Adrenal gland (tissue), 12 donors: ENCODE measurements around the gene JAZF1. TPM values are rescaled to one million over a fixed set of nuclear protein-coding genes. Genes with fewer than 3 reads are reported as not detected.

Source experiments
- DNase-seq, 7 donors: peaks; one replicate each; pipeline ENCODE4 v3.0.0-alpha.2; 2019 to 2020
- H3K27ac ChIP-seq, 5 donors: fragments of 200-600 bp; sonication (generic) in 4 of 5; 1 replicate in 3 of 5; 2 replicates in 2 of 5; pipeline versions ENCODE4 v1.5.1 to v1.8.0; 2016 to 2020; ENCODE audit warnings: mild to moderate bottlenecking in 1 of 5
- H3K27me3 ChIP-seq: fragments of 200-600 bp; 2 replicates; pipeline ENCODE4 v1.8.0; 2021
- H3K36me3 ChIP-seq, 2 donors: fragments of 200-600 bp; replicated peaks in 1 of 2; 1 replicate in 1 of 2; 2 replicates in 1 of 2; pipeline versions ENCODE4 v1.5.1 to v1.8.0; 2018 to 2022
- H3K4me1 ChIP-seq, 2 donors: fragments of 200-600 bp; replicated peaks in 1 of 2; 1 replicate in 1 of 2; 2 replicates in 1 of 2; pipeline versions ENCODE4 v1.5.1 to v1.8.0; 2018 to 2021
- H3K4me3 ChIP-seq, 4 donors: fragments of 200-600 bp; sonication (generic) in 3 of 4; one replicate each; pipeline ENCODE4 v1.5.1; 2016 to 2018
- H3K9me3 ChIP-seq, 3 donors: fragments of 200-600 bp; sonication (generic) in 1 of 3; replicated peaks in 1 of 3; 1 replicate in 2 of 3; 2 replicates in 1 of 3; pipeline versions ENCODE4 v1.5.1 to v1.8.0; 2016 to 2021
- CTCF ChIP-seq, 6 experiments: fragments of 450-650 bp in 4 of 6; fragments of 200-600 bp in 2 of 6; sonication (generic) in 1 of 6; IDR thresholded peaks; 1 replicate in 5 of 6; 2 replicates in 1 of 6; pipeline versions ENCODE4 v1.5.1 to v1.8.0; 2016 to 2021; ENCODE audit warnings: antibody characterized with exemption in 6 of 6, mild to moderate bottlenecking in 2 of 6, moderate library complexity in 1 of 6
- POLR2A ChIP-seq, 2 donors: fragments of 450-650 bp; IDR thresholded peaks; one replicate each; pipeline ENCODE4 v1.6.1; 2017; ENCODE audit warnings: antibody characterized with exemption in 2 of 2, mild to moderate bottlenecking in 2 of 2, moderate library complexity in 1 of 2
- WGBS, 4 donors: extraction: QIAGEN DNeasy Blood & Tissue Kit in 2 of 4; methylation state at CpG; one replicate each; pipeline versions ENCODE4 v1.1.5 to v1.1.7; 2013 to 2017; 5-methylcytosine and 5-hydroxymethylcytosine counted together
- intact Hi-C, 2 donors: fragments of 100-400 bp; cut with DNase I; formaldehyde crosslinking; loops; one replicate each; pipeline versions ENCODE4 v1.14.1 to v1.15.0; 2022 to 2023
- polyA plus RNA-seq, 3 donors: library from polyadenylated mRNA; stranded (reverse); fragments of 200-250 nt in 2 of 3; fragments of 350-450 nt in 1 of 3; fragmentation: Illumina TruSeq in 1 of 3; extraction: RNeasy Lipid Tissue Mini Kit (QIAGEN cat#74804) in 1 of 3; gene quantifications; one replicate each; pipeline ENCODE4 v1.2.3, GENCODE V29; 2013 to 2014
- total RNA-seq, 9 donors: library from RNA; depleted of rRNA in 4 of 9; stranded (reverse); fragments of >200 nt in 4 of 9; fragments of 120-200 nt in 1 of 9; fragmentation: NEBNext Ultra II Directional in 1 of 9; extraction: Animal tissue kit (Norgen Biotek cat#: 25700) in 1 of 9; gene quantifications; one replicate each; pipeline versions ENCODE4 v1.1.0 to v1.2.4, GENCODE V29; 2013 to 2023
- donor health status: healthy with polysubstance abuse.
- donor health status: Bipolar disorder and iron deficiency.
- donor health status: DM: yes; HTN: yes; CAD: no.
- donor health status: DM: no; HTN: no; CAD: no.
- donor health status: DM: no; HTN: no; CAD: no.
- donor health status: DM: yes; HTN: yes; CAD: no.

JAZF1 gene
- total and polyA plus RNA-seq, 12 donors: 18.5 to 192 (median 96.3) TPM

GRCh38 chr7:28124413-28124812, 56.2 kb downstream of the JAZF1 start:
- H3K4me1 ChIP-seq: peaks cover 18 to 30% of the 10 kb centered on the region in 2 donors

GRCh38 chr7:28123752-28124151, 56.8 kb downstream of the JAZF1 start:
- no peak overlapping the region for H3K4me3 ChIP-seq
- intact Hi-C loops: no loop called here
- peaks cover 18 to 25% of the 10 kb centered on the region in 2 donors for H3K4me1 ChIP-seq
- H3K9me3 ChIP-seq: no peaks in the 10 kb centered on the region
- H3K27me3 ChIP-seq: no peaks in the 10 kb centered on the region
- no peak for TF ChIP-seq POLR2A (IDR thresholded peaks at IDR 0.05)
- no peaks in the 10 kb centered on the region for H3K36me3 ChIP-seq
- no peak for DNase-seq
- no peak overlapping the region for H3K27ac ChIP-seq
- WGBS, 4 donors: 95 to 98% (median 96%) methylated on average over 5 of the region's 5 CpGs

More at GRCh38 chr7:28124413-28124812, 56.2 kb downstream of the JAZF1 start:
- intact Hi-C loops: no loop called here
- Histone ChIP-seq H3K27ac (no peak overlapping the region), H3K36me3 (no peaks in the 10 kb centered on the region), H3K4me3 (no peak overlapping the region), H3K9me3 (no peaks in the 10 kb centered on the region), H3K27me3 (no peaks in the 10 kb centered on the region)
- no peak for DNase-seq
- WGBS, 4 donors: 89 to 96% (median 93%) methylated on average over 2 of the region's 2 CpGs
- TF ChIP-seq CTCF (IDR thresholded peaks at IDR 0.05): no peak
- TF ChIP-seq POLR2A (IDR thresholded peaks at IDR 0.05): no peak

GRCh38 chr7:28121496-28121895, 59.1 kb downstream of the JAZF1 start:
- Histone ChIP-seq H3K27me3 (no peaks in the 10 kb centered on the region), H3K27ac (no peak overlapping the region), H3K36me3 (no peaks in the 10 kb centered on the region), H3K9me3 (no peaks in the 10 kb centered on the region), H3K4me1 (peaks cover 13 to 14% of the 10 kb centered on the region in 2 donors), H3K4me3 (no peak overlapping the region)
- intact Hi-C loops: no loop called here
- 95 to 97% (median 96%) methylated on average over 5 of the region's 5 CpGs for WGBS, 4 donors
- TF ChIP-seq CTCF (IDR thresholded peaks at IDR 0.05) (no peak), POLR2A (IDR thresholded peaks at IDR 0.05) (no peak)
- no peak for DNase-seq

GRCh38 chr7:28116041-28116440, 64.6 kb downstream of the JAZF1 start:
- intact Hi-C loops: no loop called here
- H3K4me3 ChIP-seq: no peak overlapping the region
- no peaks in the 10 kb centered on the region for H3K27me3 ChIP-seq
- no peaks in the 10 kb centered on the region for H3K36me3 ChIP-seq
- 27 to 44% (median 39%) methylated on average over 2 of the region's 2 CpGs for WGBS, 4 donors
- H3K27ac ChIP-seq: peak overlapping the region in 1 of 5 donors; percentile 6
- no peaks in the 10 kb centered on the region for H3K9me3 ChIP-seq
- peak in 2 of 7 donors; percentile 26 to 55 for DNase-seq
- TF ChIP-seq CTCF (IDR thresholded peaks at IDR 0.05) (no peak), POLR2A (IDR thresholded peaks at IDR 0.05) (no peak)
- peaks cover 8 to 25% of the 10 kb centered on the region in 2 donors for H3K4me1 ChIP-seq

GRCh38 chr7:28115261-28115660, 65.3 kb downstream of the JAZF1 start:
- intact Hi-C loops: no loop called here
- H3K27ac ChIP-seq: peak overlapping the region in 2 of 5 donors; percentile 6 to 7
- WGBS, 4 donors: 88 to 94% (median 92%) methylated on average over 1 of the region's 1 CpG

More at GRCh38 chr7:28115261-28115660, 65.3 kb downstream of the JAZF1 start:
- Histone ChIP-seq H3K27me3 (no peaks in the 10 kb centered on the region), H3K4me1 (peaks cover 8 to 25% of the 10 kb centered on the region in 2 donors), H3K4me3 (no peak overlapping the region), H3K9me3 (no peaks in the 10 kb centered on the region), H3K36me3 (no peaks in the 10 kb centered on the region)
- no peak for TF ChIP-seq CTCF (IDR thresholded peaks at IDR 0.05)
- TF ChIP-seq POLR2A (IDR thresholded peaks at IDR 0.05): no peak
- DNase-seq: no peak
